Hepatocyte (in vitro differentiated cells): ENCODE results near the gene MBNL3. TPM values are rescaled to one million over a fixed set of nuclear protein-coding genes. Genes with fewer than 3 reads are reported as not detected.

Experiments
- DNase-seq: peaks from one replicate; pipeline ENCODE4 v3.0.0-alpha.2; 2016; ENCODE audit warnings: low spot score
- H2AFZ ChIP-seq: fragments of 200-600 bp; sonication (generic); 2 replicates; pipeline ENCODE4 v1.6.0; 2016; ENCODE audit warnings: antibody characterized with exemption, mild to moderate bottlenecking
- H3K27ac ChIP-seq: fragments of 200-600 bp; sonication (generic); 2 replicates; pipeline ENCODE4 v1.5.1; 2016; ENCODE audit warnings: mild to moderate bottlenecking
- H3K27me3 ChIP-seq: fragments of 200-600 bp; sonication (generic); 2 replicates; pipeline ENCODE4 v1.6.1; 2016
- H3K36me3 ChIP-seq: fragments of 200-600 bp; sonication (generic); replicated peaks from 2 replicates; pipeline ENCODE4 v1.5.1; 2016; ENCODE audit warnings: low read depth; ENCODE audit not compliant: insufficient read depth
- H3K4me1 ChIP-seq: fragments of 200-600 bp; sonication (generic); 2 replicates; pipeline ENCODE4 v1.5.1; 2016; ENCODE audit warnings: mild to moderate bottlenecking, moderate library complexity; ENCODE audit not compliant: insufficient read depth
- H3K4me2 ChIP-seq: fragments of 200-600 bp; sonication (generic); 2 replicates; pipeline ENCODE4 v1.6.0; 2016
- H3K4me3 ChIP-seq: fragments of 200-600 bp; sonication (generic); 2 replicates; pipeline ENCODE4 v1.5.1; 2016; ENCODE audit warnings: mild to moderate bottlenecking
- H3K79me2 ChIP-seq: fragments of 200-600 bp; sonication (generic); 2 replicates; pipeline ENCODE4 v1.6.0; 2017; ENCODE audit warnings: mild to moderate bottlenecking
- H3K9me2 ChIP-seq: fragments of 200-600 bp; sonication (generic); replicated peaks from 2 replicates; pipeline ENCODE4 v1.6.0; 2017; ENCODE audit warnings: mild to moderate bottlenecking; ENCODE audit not compliant: insufficient read depth
- H3K9me3 ChIP-seq: fragments of 200-600 bp; sonication (generic); 2 replicates; pipeline ENCODE4 v1.5.1; 2016; ENCODE audit warnings: low read depth, mild to moderate bottlenecking
- H4K20me1 ChIP-seq: fragments of 200-600 bp; sonication (generic); 2 replicates; pipeline ENCODE4 v1.6.0; 2016; ENCODE audit warnings: mild to moderate bottlenecking; ENCODE audit not compliant: insufficient read depth, poor library complexity, severe bottlenecking
- CTCF ChIP-seq: fragments of 200-600 bp; sonication (generic); IDR thresholded peaks from 2 replicates; pipeline ENCODE4 v1.5.1; 2016; ENCODE audit warnings: antibody characterized with exemption, mild to moderate bottlenecking; ENCODE audit not compliant: poor library complexity
- EZH2 ChIP-seq: fragments of 200-600 bp; sonication (generic); IDR thresholded peaks from 2 replicates; pipeline ENCODE4 v1.6.1; 2016; ENCODE audit warnings: antibody characterized with exemption, mild to moderate bottlenecking, borderline replicate concordance
- EZH2phosphoT487 ChIP-seq: fragments of 200-600 bp; sonication (generic); IDR thresholded peaks from one replicate; pipeline ENCODE4 v1.6.1; 2018; ENCODE audit warnings: antibody characterized with exemption, mild to moderate bottlenecking, low read depth, moderate library complexity; ENCODE audit not compliant: unreplicated experiment, severe bottlenecking
- WGBS: methylation state at CpG from one replicate; pipeline ENCODE4 v1.1.6; 2016; ENCODE audit warnings: low lambda C conversion rate; ENCODE audit errors: missing lambda C conversion rate; 5-methylcytosine and 5-hydroxymethylcytosine counted together
- polyA plus RNA-seq: library from polyadenylated mRNA; unstranded; fragments of >200 nt; fragmentation: Nextera tagmentation; extraction: Ambion mirVana; gene quantifications from 2 replicates; pipeline ENCODE4 v1.2.1, GENCODE V29; 2016
- total RNA-seq: library from RNA; depleted of rRNA; stranded (reverse); fragments of >200 nt; gene quantifications from 2 replicates; pipeline ENCODE4 v1.2.3, GENCODE V29; 2014

MBNL3 gene
- total and polyA plus RNA-seq, 2 experiments from 2014 or later, result 9.6 to 90.5 TPM

GRCh38 chrX:132480581-132481203 is 8.1 kb downstream of the MBNL3 start:
- Histone ChIP-seq H3K79me2 (peaks cover 5% of the 10 kb centered on the region), H3K27ac (peak overlapping the region; percentile 76), H4K20me1 (no peaks in the 10 kb centered on the region), H3K36me3 (no peaks in the 10 kb centered on the region), H3K4me2 (peak overlapping the region; percentile 52), H3K27me3 (no peaks in the 10 kb centered on the region), H3K9me3 (no peaks in the 10 kb centered on the region), H3K9me2 (no peaks in the 10 kb centered on the region), H3K4me3 (no peak overlapping the region), H3K4me1 (peaks cover 9% of the 10 kb centered on the region), H2AFZ (no peak overlapping the region)
- WGBS, result 25% methylated on average over 6 of the region's 6 CpGs
- TF ChIP-seq EZH2phosphoT487 (no peak), CTCF (no peak), EZH2 (no peak)
- DNase-seq, result peak; percentile 34

- H3K27ac ChIP-seq, result no peak overlapping the region
- no peaks in the 10 kb centered on the region for H3K27me3 ChIP-seq
- no peaks in the 10 kb centered on the region for H3K9me3 ChIP-seq
- no peak overlapping the region for H3K4me3 ChIP-seq
- no peak overlapping the region for H2AFZ ChIP-seq
- TF ChIP-seq EZH2phosphoT487, result no peak
- TF ChIP-seq CTCF, result no peak
- TF ChIP-seq EZH2, result no peak
- 89% methylated on average over 1 of the region's 1 CpG for WGBS
- no peaks in the 10 kb centered on the region for H3K4me1 ChIP-seq
- no peak for DNase-seq
- no peaks in the 10 kb centered on the region for H4K20me1 ChIP-seq
- H3K9me2 ChIP-seq, result no peaks in the 10 kb centered on the region
- H3K79me2 ChIP-seq, result no peaks in the 10 kb centered on the region
- H3K36me3 ChIP-seq, result no peaks in the 10 kb centered on the region
- no peak overlapping the region for H3K4me2 ChIP-seq
Observed at GRCh38 chrX:132474544-132475248, 14.1 kb downstream of the MBNL3 start.

GRCh38 chrX:132472397-132472796 is 16.4 kb downstream of the MBNL3 start:
- no peak for DNase-seq
- Histone ChIP-seq H2AFZ (no peak overlapping the region), H3K36me3 (no peaks in the 10 kb centered on the region), H3K27ac (no peak overlapping the region), H3K27me3 (no peaks in the 10 kb centered on the region), H3K4me3 (no peak overlapping the region), H3K4me1 (no peaks in the 10 kb centered on the region), H3K79me2 (no peaks in the 10 kb centered on the region), H3K9me3 (no peaks in the 10 kb centered on the region), H3K4me2 (no peak overlapping the region), H3K9me2 (no peaks in the 10 kb centered on the region), H4K20me1 (no peaks in the 10 kb centered on the region)
- TF ChIP-seq EZH2 (no peak), CTCF (no peak), EZH2phosphoT487 (no peak)
- 23% methylated on average over 1 of the region's 1 CpG for WGBS
